IMR-90 (cell line): ENCODE results near the gene FADS1. TPM values are rescaled to one million over a fixed set of nuclear protein-coding genes. Genes with fewer than 3 reads are reported as not detected.

ENCODE experiments used
- ATAC-seq: fragments of 200-7000 bp; cut with Tn5 transposase; 2 replicates; pipeline ENCODE4 v1.9.1; 2020; ENCODE audit warnings: low read depth, mild to moderate bottlenecking, moderate library complexity
- BruUV-seq: library from RNA; stranded (reverse); fragments of 400-500 nt; replicated peaks from 2 replicates; lab custom pipeline; 2021; lab: Mats Ljungman, UMichigan
- CTCF ChIA-PET: fragments of 300-600 bp; formaldehyde crosslinking; extraction: SDS; loops from one replicate; lab custom pipeline; 2021; ENCODE audit warnings: antibody characterized with exemption; lab: Yijun Ruan, JAX
- POLR2A ChIA-PET: fragments of 300-600 bp; sonication (Branson Sonifier 250); formaldehyde crosslinking; loops from one replicate; lab custom pipeline; 2022; ENCODE audit warnings: antibody characterized with exemption; ENCODE audit not compliant: unreplicated experiment; lab: Charles Lee
- DNase-seq: peaks from one replicate; pipeline ENCODE4 v3.0.0; 2013
- H2AFZ ChIP-seq: replicated peaks from 2 replicates; pipeline ENCODE3; 2013; ENCODE audit warnings: low read length, mild to moderate bottlenecking; ENCODE audit not compliant: poor library complexity
- H2AK5ac ChIP-seq: 2 replicates; pipeline ENCODE4 v1.6.1; 2013; ENCODE audit warnings: low read depth, low read length, inconsistent platforms
- H2AK9ac ChIP-seq: replicated peaks from 2 replicates; pipeline ENCODE3; 2013; ENCODE audit warnings: mild to moderate bottlenecking, low read depth, low read length, moderate library complexity; ENCODE audit not compliant: poor library complexity
- H2BK120ac ChIP-seq: 2 replicates; pipeline ENCODE4 v1.6.1; 2013; ENCODE audit warnings: low read depth, low read length, inconsistent platforms
- H2BK15ac ChIP-seq: 3 replicates; pipeline ENCODE4 v1.6.1; 2013; ENCODE audit warnings: low read depth, low read length, inconsistent platforms
- H2BK20ac ChIP-seq: 2 replicates; pipeline ENCODE4 v1.6.1; 2013; ENCODE audit warnings: low read depth, mild to moderate bottlenecking, inconsistent platforms, low read length, moderate library complexity
- H2BK5ac ChIP-seq: 2 replicates; pipeline ENCODE4 v1.6.1; 2013; ENCODE audit warnings: mild to moderate bottlenecking, low read depth, low read length, inconsistent platforms; ENCODE audit not compliant: poor library complexity, severe bottlenecking
- H3K14ac ChIP-seq: replicated peaks from 2 replicates; pipeline ENCODE4 v1.6.1; 2013; ENCODE audit warnings: low read depth, low read length, inconsistent platforms
- H3K18ac ChIP-seq: 2 replicates; pipeline ENCODE4 v1.6.1; 2013; ENCODE audit warnings: low read depth, low read length, control low read depth
- H3K23ac ChIP-seq: 2 replicates; pipeline ENCODE4 v1.6.1; 2013; ENCODE audit warnings: low read depth, low read length, inconsistent platforms
- H3K27ac ChIP-seq: 2 replicates; pipeline ENCODE4 v1.5.1; 2013; ENCODE audit warnings: mild to moderate bottlenecking, control low read depth, low read length; ENCODE audit not compliant: insufficient read depth
- H3K27me3 ChIP-seq: 2 replicates; pipeline ENCODE4 v1.6.1; 2013; ENCODE audit warnings: low read length; ENCODE audit not compliant: control insufficient read depth, insufficient read depth
- H3K36me3 ChIP-seq: 2 replicates; pipeline ENCODE4 v1.6.1; 2013; ENCODE audit warnings: low read length, mixed read lengths; ENCODE audit not compliant: control insufficient read depth, insufficient read depth
- H3K4ac ChIP-seq: 2 replicates; pipeline ENCODE4 v1.6.1; 2013; ENCODE audit warnings: low read depth, low read length, inconsistent platforms
- H3K4me1 ChIP-seq: 2 replicates; pipeline ENCODE4 v1.6.1; 2013; ENCODE audit warnings: low read length, mixed read lengths; ENCODE audit not compliant: control insufficient read depth, insufficient read depth
- H3K4me2 ChIP-seq: 2 replicates; pipeline ENCODE4 v1.6.1; 2013; ENCODE audit warnings: low read depth, mild to moderate bottlenecking, control low read depth, low read length, moderate library complexity
- H3K4me3 ChIP-seq: 2 replicates; pipeline ENCODE4 v1.5.1; 2013; ENCODE audit warnings: low read depth, mild to moderate bottlenecking, control low read depth, low read length, moderate library complexity; ENCODE audit not compliant: insufficient read depth
- H3K56ac ChIP-seq: 2 replicates; pipeline ENCODE4 v1.6.1; 2013; ENCODE audit warnings: low read length, inconsistent platforms; ENCODE audit not compliant: insufficient read depth; ENCODE audit errors: extremely low read depth
- H3K79me1 ChIP-seq, 2 experiments: 2 replicates each; pipeline ENCODE4 v1.6.1; 2013; ENCODE audit warnings: low read length in 2 of 2, inconsistent platforms in 1 of 2, low read depth in 1 of 2
- H3K9ac ChIP-seq: 2 replicates; pipeline ENCODE4 v1.6.1; 2013; ENCODE audit warnings: low read depth, low read length, control low read depth
- H3K9me1 ChIP-seq: 2 replicates; pipeline ENCODE4 v1.6.1; 2013; ENCODE audit warnings: low read length, inconsistent platforms; ENCODE audit not compliant: insufficient read depth
- H3K9me3 ChIP-seq: 2 replicates; pipeline ENCODE4 v1.6.1; 2013; ENCODE audit warnings: low read length; ENCODE audit not compliant: control insufficient read depth, insufficient read depth
- H4K20me1 ChIP-seq: 2 replicates; pipeline ENCODE4 v1.6.1; 2013; ENCODE audit warnings: low read length, inconsistent platforms; ENCODE audit not compliant: insufficient read depth
- H4K5ac ChIP-seq: 2 replicates; pipeline ENCODE4 v1.6.1; 2013; ENCODE audit warnings: mild to moderate bottlenecking, low read depth, low read length, control low read depth
- H4K8ac ChIP-seq, 2 experiments: 2 replicates each; pipeline ENCODE4 v1.6.1; 2013; ENCODE audit warnings: low read depth in 2 of 2, low read length in 2 of 2, control low read depth in 1 of 2, inconsistent platforms in 1 of 2
- H4K91ac ChIP-seq: 2 replicates; pipeline ENCODE4 v1.6.1; 2013; ENCODE audit warnings: low read depth, low read length, inconsistent platforms; ENCODE audit not compliant: insufficient read depth
- ELK1 ChIP-seq: fragments of 150-350 bp; IDR thresholded peaks from 2 replicates; pipeline ENCODE4 v1.6.1; 2016; ENCODE audit warnings: low read depth, mild to moderate bottlenecking, low read length, moderate library complexity, borderline replicate concordance
- MAZ ChIP-seq: IDR thresholded peaks from 2 replicates; pipeline ENCODE4 v1.6.1; 2012; ENCODE audit warnings: low read depth, mild to moderate bottlenecking, low read length, improper control_type of control experiment, moderate library complexity, borderline replicate concordance
- NFE2L2 ChIP-seq: fragments of 150-350 bp; IDR thresholded peaks from 2 replicates; pipeline ENCODE4 v1.6.1; 2016; ENCODE audit warnings: low read depth, mild to moderate bottlenecking, low read length
- RFX5 ChIP-seq: IDR thresholded peaks from 2 replicates; pipeline ENCODE4 v1.8.0; 2012; ENCODE audit warnings: low read depth, mild to moderate bottlenecking, low read length, moderate library complexity
- whole genome bisulfite sequencing, 2 experiments: methylation state at CpG; one replicate each; pipeline versions ENCODE4 v1.1.5 to v1.1.7; 2013; ENCODE audit warnings: missing lambda C conversion rate in 2 of 2; ENCODE audit not compliant: insufficient read length in 1 of 2; ENCODE audit errors: extremely low coverage in 2 of 2; 5-methylcytosine and 5-hydroxymethylcytosine counted together
- dilution Hi-C: fragments of 300-500 bp; cut with HindIII; formaldehyde crosslinking; loops from one replicate; pipeline ENCODE4 v1.14.3; 2018; ENCODE audit warnings: low sequenced_read_pairs; ENCODE audit not compliant: unreplicated experiment
- in situ Hi-C: fragments of 300-500 bp; cut with MboI; formaldehyde crosslinking; loops from 3 replicates; pipeline ENCODE4 v1.14.3; 2019; ENCODE audit warnings: low sequenced_read_pairs, inconsistent platforms, mixed read lengths
- intact Hi-C: fragments of 100-400 bp; cut with micrococcal nuclease; formaldehyde crosslinking; loops from 2 replicates; pipeline ENCODE4 v1.10.0; 2022
- polyA plus RNA-seq, 3 experiments: library from polyadenylated mRNA; depleted of rRNA; stranded (reverse); fragments of >200 nt; gene quantifications; 2 replicates each; pipeline ENCODE4 v1.2.3, GENCODE V29; 2012; ENCODE audit warnings: low replicate concordance in 1 of 3
- total RNA-seq: library from RNA; depleted of rRNA; stranded (reverse); fragments of >200 nt; gene quantifications from 2 replicates; pipeline ENCODE4 v1.2.3, GENCODE V29; 2012

FADS1 gene
- total and polyA plus RNA-seq, 2 of the 4 experiments (the other 2 are of a cell fraction): 16.3 to 18.4 TPM

GRCh38 chr11:61851900-61852295 is 35.1 kb upstream of the FADS1 start:
- H2BK5ac ChIP-seq: no peak overlapping the region
- no peak overlapping the region for H3K23ac ChIP-seq
- no peak overlapping the region for H3K4me3 ChIP-seq
- no peak overlapping the region for H3K9ac ChIP-seq
- H3K9me3 ChIP-seq: no peaks in the 10 kb centered on the region
- no peak overlapping the region for H2BK15ac ChIP-seq
- no peak overlapping the region for H3K4ac ChIP-seq
- no peak for TF ChIP-seq NFE2L2
- no peak for TF ChIP-seq MAZ
- no peak for TF ChIP-seq RFX5
- no peak for TF ChIP-seq ELK1
- H2BK120ac ChIP-seq: no peak overlapping the region
- peaks cover 53% of the 10 kb centered on the region for H3K36me3 ChIP-seq
- H2AK5ac ChIP-seq: no peak overlapping the region
- no peak overlapping the region for H4K5ac ChIP-seq
- no peak overlapping the region for H4K91ac ChIP-seq
- WGBS, 2 experiments: 80% methylated on average over 1 of the region's 6 CpGs; no CpG with 5 or more reads in 1 of the 2 experiments
- H3K18ac ChIP-seq: no peak overlapping the region
- no peaks in the 10 kb centered on the region for H3K27me3 ChIP-seq
- peaks cover 7% of the 10 kb centered on the region for H4K20me1 ChIP-seq
- H3K27ac ChIP-seq: no peak overlapping the region
- H3K56ac ChIP-seq: no peak overlapping the region
- no peak for ATAC-seq
- ChIA-PET POLR2A (no interaction called here), CTCF (no interaction called here)
- no TSS peak for BruUV-seq
- H2BK20ac ChIP-seq: no peak overlapping the region
- H3K4me2 ChIP-seq: no peak overlapping the region
- H3K9me1 ChIP-seq: 0 out of 2 replicates have a peak, but pooled peaks cover 3% of the 10 kb centered on the region
- no peaks in the 10 kb centered on the region; a peak in 1 of 4 replicates for H3K79me1 ChIP-seq
- H4K8ac ChIP-seq: no peak overlapping the region
- intact Hi-C loops: no loop called here
- no peak overlapping the region for H2AFZ ChIP-seq
- no peaks in the 10 kb centered on the region for H3K4me1 ChIP-seq
- H2AK9ac ChIP-seq: no peak overlapping the region
- H3K14ac ChIP-seq: no peak overlapping the region
- no peak for DNase-seq
- in situ Hi-C loops: loop anchor here (25.0 kb wide), 1 partner anchor 460 kb away; no protein-coding TSS in a partner anchor
- dilution Hi-C loops: no loop called here
